Activated naive CD4-positive, alpha-beta T cell treated with anti-CD3 and anti-CD28 coated beads, Interleukin-2, amount 50 U/mL, for 72 hours (primary cell): ENCODE results near the gene ATXN10. TPM values are rescaled to one million over a fixed set of nuclear protein-coding genes. Genes with fewer than 3 reads are reported as not detected.

Experiments
- ATAC-seq, 2 donors: fragments of 150-1000 bp; cut with Tn5 transposase; 2 replicates each; pipeline ENCODE4 v1.10.0; 2021; ENCODE audit warnings: mild to moderate bottlenecking in 2 of 2, moderate library complexity in 2 of 2
- DNase-seq, 2 donors: peaks; one replicate each; pipeline ENCODE4 v3.0.0; 2021 to 2022; ENCODE audit warnings: low spot score in 2 of 2
- H3K27ac Mint-ChIP-seq, 2 donors: one replicate each; pipeline ENCODE4 v1.8.0; 2022; ENCODE audit warnings: mild to moderate bottlenecking in 2 of 2, mixed read lengths in 2 of 2
- H3K36me3 Mint-ChIP-seq, 2 donors: one replicate each; pipeline ENCODE4 v1.8.0; 2022; ENCODE audit warnings: mixed read lengths in 2 of 2
- H3K9me3 Mint-ChIP-seq, 2 donors: one replicate each; pipeline ENCODE4 v1.8.0; 2022; ENCODE audit warnings: mixed read lengths in 2 of 2
- total RNA-seq, 2 donors: library from RNA; stranded (reverse); gene quantifications; one replicate each; pipeline ENCODE4 v1.2.3, GENCODE V29; 2022

ATXN10 gene
- total RNA-seq, 2 donors from 2014 or later = 60.1 to 90.7 TPM

DNA sequence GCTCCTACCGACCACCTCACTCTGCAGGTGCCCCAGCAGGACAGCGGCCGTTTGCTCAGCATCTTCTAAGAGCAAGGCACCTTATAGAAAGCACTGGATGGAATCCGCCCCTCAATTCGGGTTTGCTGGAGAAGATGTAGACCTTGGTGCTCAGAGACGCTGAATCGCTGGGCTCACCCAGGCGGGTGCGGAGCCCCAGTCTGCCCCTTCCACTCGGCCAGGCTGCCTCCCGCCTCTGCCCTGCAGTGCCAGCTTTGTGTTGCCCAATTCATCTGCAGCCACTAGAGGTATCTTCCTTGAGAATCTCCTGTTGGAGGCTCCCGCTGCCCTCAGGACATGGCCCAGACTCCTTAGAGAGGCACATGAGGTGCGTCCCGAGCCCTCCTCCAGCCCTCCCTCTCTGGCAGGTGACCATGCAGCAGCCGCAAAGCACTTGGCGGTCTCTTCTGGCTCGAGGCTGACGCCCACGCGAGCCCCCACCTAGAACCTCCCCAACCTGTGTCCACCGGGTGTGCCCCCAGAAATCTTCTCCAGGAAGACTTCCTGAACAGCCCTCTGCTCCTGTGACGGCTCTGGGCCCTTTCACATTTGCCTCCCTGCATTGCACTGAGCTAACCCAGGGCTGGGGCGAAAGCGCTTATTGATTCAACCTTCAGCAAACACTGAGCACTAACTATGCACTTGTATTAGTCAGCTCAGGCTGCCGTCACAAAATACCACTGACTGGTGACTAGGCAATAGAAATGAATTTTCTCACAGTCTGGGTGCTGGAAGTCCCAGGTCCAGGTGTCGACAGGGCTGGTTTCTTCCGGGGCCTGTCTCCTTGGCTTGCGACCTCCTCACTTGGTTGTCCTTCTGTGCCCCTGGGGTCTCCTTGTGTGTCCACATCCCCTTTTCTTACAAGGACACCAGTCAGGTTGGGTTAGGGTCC lies 187.9 kb downstream of the ATXN10 start:
- Mint-ChIP-seq H3K9me3 (peaks cover 0 to 3% of the 10 kb centered on the region in 2 donors), H3K27ac (no peak overlapping the region), H3K36me3 (peaks cover 0 to 12% of the 10 kb centered on the region in 2 donors)
- ATAC-seq (no peak), DNase-seq (no peak)

DNA sequence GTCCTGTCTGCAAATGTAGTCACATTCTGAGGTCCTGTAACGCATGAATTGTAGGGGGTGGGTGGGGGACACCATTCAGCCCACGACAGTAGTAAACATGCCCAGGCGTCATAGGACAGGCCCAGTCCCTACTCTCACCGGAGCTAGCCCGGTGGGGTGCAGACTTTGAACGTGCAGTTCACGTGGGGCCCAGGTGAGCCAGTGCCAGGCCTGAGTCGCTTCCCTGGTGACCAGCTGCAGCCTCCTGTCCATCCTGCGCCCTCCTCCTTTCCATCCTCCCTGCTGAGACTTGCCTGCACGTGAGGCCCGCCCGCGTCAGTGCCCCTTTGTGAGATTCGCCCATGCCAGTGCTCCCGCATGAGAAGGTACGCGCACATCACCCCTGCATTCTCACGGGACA lies 188.6 kb downstream of the ATXN10 start:
- H3K9me3 Mint-ChIP-seq = peaks cover 0 to 3% of the 10 kb centered on the region in 2 donors
- no peak overlapping the region for H3K27ac Mint-ChIP-seq
- H3K36me3 Mint-ChIP-seq = peaks cover 0 to 15% of the 10 kb centered on the region in 2 donors
- DNase-seq = no peak
- no peak for ATAC-seq

- Mint-ChIP-seq H3K9me3 (peaks cover 0 to 3% of the 10 kb centered on the region in 2 donors), H3K36me3 (peaks cover 0 to 16% of the 10 kb centered on the region in 2 donors), H3K27ac (no peak overlapping the region)
- no peak for ATAC-seq
- DNase-seq = no peak
Observed at GRCh38 chr22:45861259-45861658, 189.6 kb downstream of the ATXN10 start.

DNA sequence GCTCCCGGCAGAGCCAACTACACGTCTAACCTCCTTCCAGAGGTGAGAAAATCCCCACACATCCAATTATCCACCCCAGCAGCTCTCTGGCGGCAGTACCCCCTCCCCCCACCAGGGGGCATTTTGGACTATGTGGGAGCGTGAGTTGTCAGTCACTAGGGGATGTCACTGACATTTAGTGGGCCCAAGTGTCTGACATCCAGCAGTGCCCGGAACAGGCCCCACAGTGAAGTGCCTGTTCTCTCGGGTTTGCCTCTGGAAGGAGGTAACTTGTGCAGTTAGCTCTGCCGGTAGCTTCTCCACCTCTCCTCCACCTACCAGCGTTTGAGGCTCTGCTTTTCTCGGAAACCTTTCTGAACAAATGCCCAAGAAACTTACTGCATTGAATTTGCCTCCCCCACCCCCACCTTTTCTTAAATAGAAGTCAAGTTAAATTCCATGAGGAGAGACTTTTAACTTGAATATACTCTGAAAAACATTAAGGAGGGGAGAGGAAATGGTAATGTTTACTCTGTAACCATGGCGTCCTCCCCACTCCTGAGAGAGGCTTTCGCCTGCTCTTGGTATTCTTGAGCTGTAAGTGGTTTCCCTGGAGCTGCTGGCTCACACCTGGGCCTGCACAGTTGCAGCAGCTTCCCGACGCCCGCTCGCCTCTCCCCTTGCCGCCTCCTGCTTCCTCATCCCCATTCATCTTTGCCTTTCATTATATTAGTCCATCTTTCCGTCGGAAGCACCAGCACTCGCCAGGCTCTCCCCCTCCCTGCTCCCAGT lies 192.5 kb downstream of the ATXN10 start:
- DNase-seq = peak in 1 of 2 donors; percentile 91
- ATAC-seq = peak; percentile 64 to 74
- Mint-ChIP-seq H3K27ac (no peak overlapping the region), H3K9me3 (peaks cover 0 to 3% of the 10 kb centered on the region in 2 donors), H3K36me3 (peaks cover 0 to 16% of the 10 kb centered on the region in 2 donors)

- Mint-ChIP-seq H3K9me3 (peaks cover 0 to 3% of the 10 kb centered on the region in 2 donors), H3K27ac (no peak overlapping the region), H3K36me3 (peaks cover 0 to 15% of the 10 kb centered on the region in 2 donors)
- DNase-seq (no peak), ATAC-seq (no peak)
Observed at GRCh38 chr22:45864959-45865476, 193.4 kb downstream of the ATXN10 start.

DNA sequence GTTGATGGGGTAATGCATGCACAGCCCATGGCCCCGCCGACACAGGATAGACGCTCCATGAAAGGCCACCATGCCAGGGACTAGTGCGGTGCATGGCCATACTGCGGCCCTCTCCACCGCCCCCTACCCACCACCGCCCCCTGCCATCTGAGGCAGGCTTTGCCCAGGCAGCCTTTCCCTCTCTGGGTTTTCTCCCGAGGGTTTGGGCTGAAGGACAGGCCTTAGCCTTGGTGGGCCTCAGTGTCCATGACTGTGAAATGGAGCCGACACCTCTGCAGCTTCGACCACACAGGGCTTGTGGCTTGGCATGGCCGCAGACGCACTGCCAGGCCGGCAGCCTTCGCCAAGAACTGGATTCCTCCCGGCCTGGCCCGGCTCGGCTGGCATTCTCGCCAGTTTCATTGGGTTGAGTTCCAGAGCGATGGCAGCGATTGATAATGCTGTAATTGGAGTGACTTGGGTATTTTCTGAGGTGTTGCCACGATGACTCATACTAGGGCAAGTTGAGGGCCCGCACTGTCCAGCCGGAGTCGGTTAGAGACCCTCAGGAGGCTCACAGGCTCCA lies 194.0 kb downstream of the ATXN10 start:
- DNase-seq (no peak), ATAC-seq (no peak)
- H3K27ac Mint-ChIP-seq = no peak overlapping the region
- peaks cover 5 to 17% of the 10 kb centered on the region in 2 donors for H3K36me3 Mint-ChIP-seq
- peaks cover 4 to 5% of the 10 kb centered on the region in 2 donors for H3K9me3 Mint-ChIP-seq

DNA sequence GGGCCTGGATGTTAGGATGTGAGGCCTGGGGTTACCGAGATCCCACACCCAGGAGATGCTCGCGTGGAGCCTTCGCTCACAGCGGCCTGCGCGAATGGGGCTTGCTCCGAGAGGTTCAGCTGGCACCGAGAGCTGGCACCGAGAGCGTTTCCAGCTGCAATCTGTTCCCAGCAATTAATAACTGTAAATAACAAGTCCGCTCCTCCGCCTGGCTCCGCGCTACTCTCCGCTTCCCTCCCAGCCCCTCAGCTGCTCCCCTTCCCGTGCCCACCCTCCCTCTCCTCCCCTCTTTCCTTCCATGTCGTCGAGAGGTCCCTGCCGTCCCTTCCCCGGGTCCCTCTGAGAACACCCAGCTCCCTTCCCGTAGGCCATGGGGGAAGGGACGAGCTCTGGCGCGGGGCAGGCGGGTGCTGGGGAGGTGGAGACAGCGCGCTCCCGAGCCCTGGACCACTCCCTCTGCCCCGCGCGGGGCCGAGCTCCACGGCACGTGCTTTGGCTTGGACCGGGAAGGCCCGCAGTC lies 194.6 kb downstream of the ATXN10 start:
- ATAC-seq = no peak
- no peak for DNase-seq
- Mint-ChIP-seq H3K9me3 (peaks cover 5 to 6% of the 10 kb centered on the region in 2 donors), H3K36me3 (peaks cover 7 to 18% of the 10 kb centered on the region in 2 donors), H3K27ac (no peak overlapping the region)

- Mint-ChIP-seq H3K9me3 (peaks cover 5% of the 10 kb centered on the region in 2 donors), H3K27ac (no peak overlapping the region), H3K36me3 (peaks cover 7 to 14% of the 10 kb centered on the region in 2 donors)
- no peak for DNase-seq
- ATAC-seq = no peak
Observed at GRCh38 chr22:45866646-45867117, 195.0 kb downstream of the ATXN10 start.

DNA sequence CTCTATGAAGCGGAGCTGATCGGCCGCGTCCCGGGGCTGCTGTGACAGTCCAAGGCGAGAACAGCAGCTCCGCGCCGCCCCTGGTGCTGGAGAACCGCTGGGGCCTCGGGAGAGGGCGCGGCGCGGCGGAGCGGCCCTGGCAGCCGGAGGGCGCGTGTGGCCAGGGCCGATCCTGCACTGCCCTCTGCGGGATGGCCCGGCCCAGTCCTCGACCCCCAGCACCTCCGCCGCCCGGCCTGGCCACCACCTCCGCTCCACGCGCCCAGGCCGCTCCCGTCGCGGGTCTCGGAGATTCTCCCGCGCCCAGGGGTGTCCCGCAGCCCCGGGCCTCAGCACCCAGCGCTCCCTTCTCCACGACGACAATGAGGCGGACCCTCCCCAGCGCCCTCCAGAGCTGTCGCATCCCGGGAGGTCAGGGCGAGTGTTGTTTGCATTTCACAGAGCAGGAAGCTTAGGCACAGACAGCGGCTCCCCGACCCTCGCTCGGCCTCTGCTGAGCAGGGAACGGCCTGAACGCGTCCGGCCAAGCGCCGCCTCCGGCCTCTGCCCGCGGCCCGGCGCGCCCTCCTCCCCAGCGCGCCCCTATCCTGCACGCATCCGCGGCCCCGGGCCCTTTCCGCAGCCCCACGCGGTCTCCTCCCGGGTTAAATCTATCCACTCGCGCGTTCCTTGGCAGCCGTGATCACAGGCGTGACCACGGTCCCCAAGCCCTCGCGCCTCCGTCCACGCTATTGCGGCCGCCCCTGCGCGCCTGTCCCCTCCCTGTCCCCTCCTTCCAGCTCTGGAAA lies 195.7 kb downstream of the ATXN10 start:
- DNase-seq (no peak), ATAC-seq (peak in 1 of 2 donors; percentile 19)
- Mint-ChIP-seq H3K9me3 (peaks cover 3 to 5% of the 10 kb centered on the region in 2 donors), H3K27ac (no peak overlapping the region), H3K36me3 (peaks cover 7 to 11% of the 10 kb centered on the region in 2 donors)

DNA sequence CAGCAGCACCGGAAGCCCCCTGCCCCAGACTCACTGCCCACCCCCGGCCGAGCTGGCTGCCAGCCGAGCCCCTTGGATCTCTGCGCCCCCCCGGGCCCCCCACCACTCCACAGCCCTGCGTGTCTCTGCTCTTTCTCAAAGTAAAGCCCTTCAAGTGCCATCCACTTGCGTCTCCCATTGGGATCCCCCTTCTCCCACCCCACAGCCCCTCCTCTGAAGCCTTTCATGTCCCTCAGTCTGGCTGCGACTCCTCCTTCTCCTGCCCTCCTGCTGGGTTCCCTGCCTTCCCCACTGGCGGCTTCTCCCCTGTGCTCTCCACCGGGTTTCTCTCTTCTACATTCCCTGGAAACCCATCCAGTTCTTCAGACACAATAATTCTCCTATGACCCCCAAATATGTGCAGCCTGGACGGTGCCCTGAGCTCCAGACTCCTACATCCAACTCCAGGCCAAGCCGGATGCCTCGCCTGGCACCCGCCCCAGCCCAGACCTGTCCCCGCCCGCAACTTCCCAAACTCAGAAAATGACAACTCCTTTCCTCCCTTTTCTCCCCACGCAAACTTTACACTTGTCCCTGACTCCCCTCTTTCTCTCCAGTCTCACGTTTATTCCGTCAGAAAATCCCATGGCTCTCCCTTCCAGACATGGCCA lies 196.4 kb downstream of the ATXN10 start:
- Mint-ChIP-seq H3K36me3 (peaks cover 13 to 18% of the 10 kb centered on the region in 2 donors), H3K27ac (no peak overlapping the region), H3K9me3 (peaks cover 9 to 12% of the 10 kb centered on the region in 2 donors)
- DNase-seq (no peak), ATAC-seq (no peak)

- ATAC-seq (no peak), DNase-seq (peak in 1 of 2 donors; percentile 48)
- peaks cover 13 to 19% of the 10 kb centered on the region in 2 donors for H3K36me3 Mint-ChIP-seq
- H3K9me3 Mint-ChIP-seq = peaks cover 10 to 14% of the 10 kb centered on the region in 2 donors
- no peak overlapping the region for H3K27ac Mint-ChIP-seq
Observed at GRCh38 chr22:45868571-45869339, 197.1 kb downstream of the ATXN10 start.

GRCh38 chr22:45869340-45869847 lies 197.8 kb downstream of the ATXN10 start:
- Mint-ChIP-seq H3K36me3 (peaks cover 13 to 19% of the 10 kb centered on the region in 2 donors), H3K27ac (no peak overlapping the region), H3K9me3 (peaks cover 10 to 14% of the 10 kb centered on the region in 2 donors)
- DNase-seq (no peak), ATAC-seq (no peak)

DNA sequence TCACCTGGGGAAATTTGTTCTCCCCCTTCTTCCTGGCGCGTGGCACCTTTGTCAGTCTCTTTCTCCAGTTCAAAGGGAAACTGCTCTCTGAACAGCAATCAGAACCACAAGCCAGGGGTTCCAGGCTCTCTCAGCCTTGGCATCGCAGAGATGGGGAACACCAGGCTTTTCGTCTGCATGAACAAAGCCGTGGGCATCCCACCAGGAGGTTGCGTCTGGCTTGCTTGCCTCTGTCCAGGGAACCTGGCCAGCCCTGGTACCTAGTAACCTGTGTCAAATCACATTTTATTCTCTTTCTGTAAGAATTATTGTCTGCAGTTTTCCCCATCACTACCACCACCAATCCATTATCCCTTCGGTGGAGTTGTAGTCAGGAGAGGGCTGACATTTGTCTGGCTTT lies 198.4 kb downstream of the ATXN10 start:
- Mint-ChIP-seq H3K27ac (no peak overlapping the region), H3K36me3 (peaks cover 13 to 17% of the 10 kb centered on the region in 2 donors), H3K9me3 (peaks cover 10 to 14% of the 10 kb centered on the region in 2 donors)
- no peak for DNase-seq
- ATAC-seq = no peak

DNA sequence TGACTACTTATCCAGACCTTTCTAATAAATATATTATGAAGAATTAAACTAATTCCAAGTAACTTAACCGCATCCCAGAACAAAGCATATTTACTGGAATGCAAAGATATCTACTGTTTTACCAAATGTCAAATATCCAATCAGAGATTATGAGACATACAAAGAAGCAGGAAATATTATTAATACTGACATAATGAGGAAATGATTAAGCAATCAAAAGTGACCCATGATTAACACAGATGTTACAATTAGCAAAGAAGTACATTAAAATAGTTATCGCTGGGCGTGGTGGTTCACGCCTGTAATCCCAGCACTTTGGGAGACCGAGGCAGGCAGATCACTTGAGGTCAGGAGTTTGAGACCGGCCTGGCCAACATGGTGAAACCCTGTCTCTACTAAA lies 200.1 kb downstream of the ATXN10 start:
- H3K36me3 Mint-ChIP-seq = peaks cover 13 to 15% of the 10 kb centered on the region in 2 donors
- ATAC-seq (no peak), DNase-seq (no peak)
- H3K27ac Mint-ChIP-seq = no peak overlapping the region
- peaks cover 10 to 14% of the 10 kb centered on the region in 2 donors for H3K9me3 Mint-ChIP-seq
